GM19193 (cell line): ENCODE measurements around the gene RTL10.

Source experiments
- POLR2A ChIP-seq: IDR thresholded peaks from 4 replicates; pipeline ENCODE4 v1.6.1; 2011; ENCODE audit not compliant: insufficient read depth, insufficient read length; ENCODE audit errors: extremely low read depth

RTL10 gene

GRCh38 chr22:19893363-19893762 lies 38.7 kb upstream of the RTL10 start:
- TF ChIP-seq POLR2A, result no peak

- TF ChIP-seq POLR2A, result no peak
Observed at GRCh38 chr22:19892925-19893324, 38.3 kb upstream of the RTL10 start.

DNA sequence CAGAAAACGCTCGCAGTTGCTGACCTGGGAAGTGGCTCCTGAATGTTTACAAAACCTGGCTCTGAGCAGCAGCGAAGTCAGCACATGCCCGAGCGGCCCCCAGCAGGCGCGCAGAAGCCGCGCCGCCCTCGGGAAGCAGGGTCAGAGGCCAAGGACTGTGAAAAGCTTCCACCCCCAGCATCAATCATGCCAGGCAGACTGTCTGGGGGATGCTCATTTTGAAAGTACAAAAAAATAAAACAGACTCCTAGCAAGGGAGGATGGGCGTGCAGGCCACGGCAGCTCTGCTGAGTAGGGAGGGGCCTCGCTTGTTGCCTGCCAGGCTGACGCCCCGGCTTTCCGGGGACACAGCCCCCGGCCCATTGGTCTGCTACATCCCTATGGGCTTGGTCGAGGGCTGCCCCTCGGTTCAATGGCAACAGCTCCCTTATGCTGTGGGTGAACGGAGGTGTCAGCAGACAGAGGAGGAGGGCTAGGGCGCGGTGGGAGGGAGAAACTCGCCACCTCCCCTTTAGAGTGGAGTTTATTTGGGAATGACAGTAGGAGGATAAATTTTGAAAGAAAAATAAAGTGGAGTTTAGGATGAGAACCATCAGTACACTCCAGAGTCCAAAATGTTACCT lies 37.7 kb upstream of the RTL10 start:
- TF ChIP-seq POLR2A, result no peak

GRCh38 chr22:19891317-19892256 lies 36.9 kb upstream of the RTL10 start:
- no peak for TF ChIP-seq POLR2A

- TF ChIP-seq POLR2A, result no peak
Observed at GRCh38 chr22:19890502-19891316, 36.0 kb upstream of the RTL10 start.

DNA sequence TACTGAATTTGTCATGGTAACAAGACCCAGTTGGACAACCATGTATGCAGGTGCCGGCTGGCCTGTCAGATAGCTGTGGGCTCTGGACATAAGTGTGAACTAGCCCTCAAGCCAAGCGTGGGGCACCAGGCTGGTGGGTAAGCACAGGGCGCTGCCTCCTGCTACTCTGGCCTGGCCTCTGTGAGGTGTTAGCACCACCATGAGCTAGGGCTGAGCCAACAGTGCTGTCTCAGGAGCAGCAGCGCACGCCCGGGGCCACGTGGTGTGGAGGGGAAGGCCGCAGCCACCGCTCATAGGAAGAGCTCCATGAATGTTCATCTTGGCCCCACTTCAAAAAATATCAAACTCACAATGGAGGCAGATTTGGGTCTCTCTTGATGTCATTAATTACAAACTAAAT lies 35.3 kb upstream of the RTL10 start:
- no peak for TF ChIP-seq POLR2A

- no peak for TF ChIP-seq POLR2A
Observed at GRCh38 chr22:19888131-19888746, 33.6 kb upstream of the RTL10 start.

DNA sequence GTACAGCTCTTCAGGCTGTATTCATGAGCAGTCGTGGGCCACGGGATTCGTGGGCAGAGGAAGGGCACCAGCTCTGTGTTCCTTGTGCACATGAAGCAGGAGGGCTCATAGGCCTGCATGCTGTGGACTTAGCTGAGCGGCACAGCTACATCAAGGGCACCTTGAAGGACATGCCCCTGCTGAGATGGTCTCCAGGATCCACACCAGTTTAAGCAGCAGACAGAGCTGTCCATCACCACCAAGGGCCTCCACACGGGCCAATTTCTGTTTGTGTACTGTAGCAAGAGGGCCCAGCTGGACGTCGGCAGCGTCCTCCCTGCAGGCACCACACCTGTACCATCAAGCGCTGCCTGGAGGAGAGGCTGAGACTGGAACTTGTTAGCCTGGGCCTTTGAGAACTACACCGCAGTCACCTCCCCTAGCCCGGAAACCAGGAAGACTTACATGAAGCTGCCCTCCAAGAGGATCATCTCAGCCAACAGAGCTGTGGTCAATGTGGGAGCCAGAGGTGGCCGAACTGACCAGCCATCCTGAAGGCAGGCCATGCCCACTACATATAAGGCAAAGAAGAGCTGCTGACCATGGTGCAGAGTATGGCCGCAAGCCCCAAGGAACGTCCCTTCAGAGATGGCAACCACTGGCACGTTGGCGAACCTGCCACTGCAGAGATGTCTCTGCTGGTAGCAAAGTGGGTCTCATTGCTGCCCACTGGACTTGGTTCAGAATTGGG lies 32.7 kb upstream of the RTL10 start:
- TF ChIP-seq POLR2A, result no peak

DNA sequence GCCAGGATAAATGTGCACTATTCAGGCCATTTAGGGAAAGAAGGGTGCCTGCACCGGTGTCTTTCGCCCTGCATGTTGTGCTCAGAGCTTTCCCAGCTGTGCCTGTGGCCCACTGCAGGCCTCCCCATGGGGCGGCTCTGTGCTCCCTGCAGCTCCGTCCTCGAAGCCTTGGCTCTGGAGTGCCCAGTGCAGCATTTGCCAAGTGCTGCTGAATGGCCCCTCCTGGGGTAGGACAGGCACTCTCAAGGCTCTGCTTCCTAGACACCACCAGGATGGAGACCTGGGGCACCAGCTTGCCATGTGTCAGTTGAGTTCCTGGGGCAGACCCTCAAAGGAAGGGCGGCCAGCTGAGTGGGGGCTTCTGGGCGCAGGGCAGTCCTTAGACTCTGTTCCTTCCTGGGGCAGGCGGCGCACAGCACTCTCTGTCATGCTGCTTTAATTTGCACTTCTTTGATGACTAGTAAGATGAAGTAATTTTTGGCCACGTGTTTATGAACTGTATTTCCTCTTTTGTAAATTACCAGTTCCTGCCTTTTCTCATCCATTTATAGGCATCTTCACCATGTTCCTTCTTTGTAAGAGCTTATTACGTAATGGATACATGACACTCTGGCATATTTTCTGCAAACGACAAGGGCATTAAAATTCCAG lies 32.1 kb upstream of the RTL10 start:
- no peak for TF ChIP-seq POLR2A

DNA sequence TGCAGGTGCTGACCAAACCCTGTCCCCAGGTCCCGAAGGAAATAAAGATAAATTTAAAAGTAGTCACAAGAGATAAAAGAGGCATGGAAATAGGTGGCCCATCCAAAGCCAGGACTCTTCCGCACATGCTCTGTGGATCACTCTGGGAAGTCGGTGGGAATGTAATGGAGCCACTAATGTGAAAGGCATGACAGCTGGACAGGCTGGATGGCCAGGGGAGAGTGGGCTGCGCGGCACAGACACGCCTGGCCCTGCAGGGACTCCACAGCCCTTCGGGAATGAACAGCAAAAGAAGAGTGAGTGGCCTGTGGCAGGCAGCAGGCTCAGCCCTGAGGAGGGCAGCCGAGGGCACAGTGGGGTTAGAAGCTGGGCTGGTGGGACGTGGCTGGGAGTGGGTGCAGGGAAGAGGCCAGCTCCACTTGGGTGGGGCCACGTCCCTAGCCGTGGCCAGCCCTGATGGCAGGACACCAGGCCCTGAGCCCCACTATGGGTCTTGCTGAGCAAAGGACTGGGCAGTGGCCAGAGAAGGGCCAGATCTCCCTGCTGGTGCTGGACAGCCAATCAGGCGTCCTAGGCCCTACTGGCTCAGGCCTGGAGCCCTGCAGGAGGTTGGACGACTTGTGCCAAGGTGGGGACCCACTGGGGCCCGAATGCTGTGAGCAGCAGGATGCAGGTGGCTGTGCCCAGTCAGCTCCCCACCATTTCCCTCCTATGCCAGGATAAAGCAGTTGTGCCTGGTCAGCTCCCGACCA lies 31.3 kb upstream of the RTL10 start:
- no peak for TF ChIP-seq POLR2A

- TF ChIP-seq POLR2A, result no peak
Observed at GRCh38 chr22:19884954-19885751, 30.5 kb upstream of the RTL10 start.
